AG09309 (cell line): ENCODE results near the gene RTL10.
A peak's percentile ranks its signal among the peaks of the same experiment; 100 is the strongest.

ENCODE experiments used
- DNase-seq: peaks from one replicate; pipeline ENCODE4 v3.0.0-alpha.2; 2010; ENCODE audit warnings: low read depth
- H3K4me3 ChIP-seq: 2 replicates; pipeline ENCODE4 v1.5.1; 2011; ENCODE audit warnings: mild to moderate bottlenecking, low read depth, low read length, moderate library complexity; ENCODE audit not compliant: control insufficient read depth
- TF ChIP-seq, protein P1 (sequence below): IDR thresholded peaks from 2 replicates; pipeline ENCODE4 v1.5.1; 2011; ENCODE audit warnings: mild to moderate bottlenecking, low read depth, low read length, inconsistent platforms; ENCODE audit not compliant: insufficient read depth, control insufficient read depth; ENCODE audit errors: missing control alignments

The RTL10 gene

GRCh38 chr22:19854778-19855503 is at the start of gene RTL10, which contains the start of gene GNB1L:
TSS of gene RTL10 (minus strand) at chr22:19854874. CDS start at chr22:19852261, 2,613 bp downstream.
TSS of gene GNB1L (minus strand) at chr22:19854874. CDS start at chr22:19821355, 33,519 bp downstream.
- peak within 1 kb of the TSS; percentile 85 for H3K4me3 ChIP-seq
- peak; percentile 81 for DNase-seq
- TF ChIP-seq, protein P1, sequence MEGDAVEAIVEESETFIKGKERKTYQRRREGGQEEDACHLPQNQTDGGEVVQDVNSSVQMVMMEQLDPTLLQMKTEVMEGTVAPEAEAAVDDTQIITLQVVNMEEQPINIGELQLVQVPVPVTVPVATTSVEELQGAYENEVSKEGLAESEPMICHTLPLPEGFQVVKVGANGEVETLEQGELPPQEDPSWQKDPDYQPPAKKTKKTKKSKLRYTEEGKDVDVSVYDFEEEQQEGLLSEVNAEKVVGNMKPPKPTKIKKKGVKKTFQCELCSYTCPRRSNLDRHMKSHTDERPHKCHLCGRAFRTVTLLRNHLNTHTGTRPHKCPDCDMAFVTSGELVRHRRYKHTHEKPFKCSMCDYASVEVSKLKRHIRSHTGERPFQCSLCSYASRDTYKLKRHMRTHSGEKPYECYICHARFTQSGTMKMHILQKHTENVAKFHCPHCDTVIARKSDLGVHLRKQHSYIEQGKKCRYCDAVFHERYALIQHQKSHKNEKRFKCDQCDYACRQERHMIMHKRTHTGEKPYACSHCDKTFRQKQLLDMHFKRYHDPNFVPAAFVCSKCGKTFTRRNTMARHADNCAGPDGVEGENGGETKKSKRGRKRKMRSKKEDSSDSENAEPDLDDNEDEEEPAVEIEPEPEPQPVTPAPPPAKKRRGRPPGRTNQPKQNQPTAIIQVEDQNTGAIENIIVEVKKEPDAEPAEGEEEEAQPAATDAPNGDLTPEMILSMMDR, result peak; percentile 13

- H3K4me3 ChIP-seq, result no peak overlapping the region
- no peak for DNase-seq
- TF ChIP-seq, protein P1, result no peak
These were observed 49.6 kb upstream of the RTL10 start for GRCh38 chr22:19904174-19904856.

DNA sequence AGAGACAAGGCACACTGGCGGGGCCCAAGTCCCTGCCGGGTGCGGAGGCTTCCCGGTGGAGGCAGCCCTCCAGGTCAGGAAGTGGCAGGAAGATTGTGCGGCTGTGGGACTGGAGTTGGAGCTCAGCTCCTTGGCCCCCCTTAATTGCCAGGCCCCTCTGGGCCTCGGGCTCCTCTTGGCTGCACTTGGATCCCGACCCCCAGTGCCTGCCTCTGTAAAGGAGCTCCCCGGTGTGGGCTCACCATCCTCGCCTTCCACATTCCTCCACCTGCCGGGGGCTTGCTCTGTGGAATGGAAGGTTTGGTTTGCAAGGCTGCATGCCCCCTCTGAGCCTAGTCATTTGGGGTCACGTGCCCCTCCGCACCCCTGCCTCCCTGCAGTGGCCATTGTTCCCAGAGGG is 48.8 kb upstream of the RTL10 start:
- no peak overlapping the region for H3K4me3 ChIP-seq
- no peak for DNase-seq

DNA sequence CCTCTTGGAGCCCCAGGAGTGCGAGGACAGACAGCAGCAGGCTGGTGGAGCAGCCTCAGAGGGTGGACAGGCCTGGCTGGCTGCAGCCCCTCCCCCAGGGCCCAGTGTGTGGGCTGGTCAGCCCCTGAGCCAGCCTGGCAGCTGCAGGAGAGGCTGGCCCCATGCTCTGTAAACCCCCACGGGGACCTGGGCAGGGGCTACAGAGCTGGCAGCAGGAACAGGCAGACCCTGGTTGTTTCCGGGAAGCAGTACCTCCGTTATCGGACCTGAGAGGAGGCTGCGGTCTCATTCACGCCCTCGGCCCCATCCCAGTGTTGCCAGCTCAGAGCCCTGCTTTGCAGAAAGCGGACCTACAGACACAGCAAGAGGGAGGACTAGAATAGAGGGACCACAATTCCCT is 48.4 kb upstream of the RTL10 start:
- TF ChIP-seq, protein P1, result no peak
- DNase-seq, result no peak
- no peak overlapping the region for H3K4me3 ChIP-seq

More for the DNA sequence above, 48.8 kb upstream of the RTL10 start:
- TF ChIP-seq, protein P1, result no peak

- H3K4me3 ChIP-seq, result no peak overlapping the region
- DNase-seq, result no peak
- TF ChIP-seq, protein P1, result no peak
These were observed 47.6 kb upstream of the RTL10 start for GRCh38 chr22:19902245-19902715.

- no peak overlapping the region for H3K4me3 ChIP-seq
- TF ChIP-seq, protein P1, result no peak
- no peak for DNase-seq
These were observed 47.0 kb upstream of the RTL10 start for GRCh38 chr22:19901577-19902244.
